Activated CD8-positive, alpha-beta memory T cell treated with anti-CD3 and anti-CD28 coated beads for 24 hours (primary cell): ENCODE results near the gene CLCN6.
"Not testable (repeated sequence)": the region's sequence is repeated elsewhere in the genome, so short reads cannot be mapped to it uniquely, and the experiment has no call there.

Source experiments
- DNase-seq: peaks from one replicate; pipeline ENCODE4 v3.0.0-alpha.2; 2020

CLCN6 gene

DNA sequence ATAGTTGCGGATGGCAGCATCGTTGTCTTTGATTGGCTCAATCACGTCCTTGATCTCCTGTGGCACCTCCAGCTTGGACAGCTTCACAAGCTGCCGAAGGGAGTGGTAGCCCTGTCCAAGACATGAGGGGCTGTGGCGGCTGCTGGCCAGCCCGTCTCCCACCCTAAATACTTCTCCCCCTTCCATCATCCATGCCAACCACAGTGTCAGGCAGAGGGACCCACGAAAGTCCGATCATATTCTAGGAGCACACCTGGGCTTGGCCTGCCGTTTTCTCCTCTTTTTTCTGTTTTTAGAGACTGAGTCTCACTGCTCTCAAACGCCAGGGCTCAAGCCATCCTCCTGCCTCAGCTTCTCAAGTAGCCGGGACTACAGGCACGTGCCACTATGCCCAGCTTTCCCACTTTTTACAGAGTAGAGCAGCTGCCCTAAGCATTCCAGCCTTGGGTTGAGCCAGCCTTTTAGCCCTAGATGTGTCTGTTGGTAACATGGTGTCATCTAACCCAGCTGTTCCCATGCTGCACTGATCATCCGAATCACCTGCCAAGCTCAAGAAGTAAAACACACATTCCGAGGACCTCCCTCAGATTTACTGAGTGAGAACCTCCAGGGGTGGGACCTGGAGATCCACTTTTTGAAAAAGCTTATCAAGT lies 10.6 kb upstream of the CLCN6 start:
- DNase-seq, result no peak

DNA sequence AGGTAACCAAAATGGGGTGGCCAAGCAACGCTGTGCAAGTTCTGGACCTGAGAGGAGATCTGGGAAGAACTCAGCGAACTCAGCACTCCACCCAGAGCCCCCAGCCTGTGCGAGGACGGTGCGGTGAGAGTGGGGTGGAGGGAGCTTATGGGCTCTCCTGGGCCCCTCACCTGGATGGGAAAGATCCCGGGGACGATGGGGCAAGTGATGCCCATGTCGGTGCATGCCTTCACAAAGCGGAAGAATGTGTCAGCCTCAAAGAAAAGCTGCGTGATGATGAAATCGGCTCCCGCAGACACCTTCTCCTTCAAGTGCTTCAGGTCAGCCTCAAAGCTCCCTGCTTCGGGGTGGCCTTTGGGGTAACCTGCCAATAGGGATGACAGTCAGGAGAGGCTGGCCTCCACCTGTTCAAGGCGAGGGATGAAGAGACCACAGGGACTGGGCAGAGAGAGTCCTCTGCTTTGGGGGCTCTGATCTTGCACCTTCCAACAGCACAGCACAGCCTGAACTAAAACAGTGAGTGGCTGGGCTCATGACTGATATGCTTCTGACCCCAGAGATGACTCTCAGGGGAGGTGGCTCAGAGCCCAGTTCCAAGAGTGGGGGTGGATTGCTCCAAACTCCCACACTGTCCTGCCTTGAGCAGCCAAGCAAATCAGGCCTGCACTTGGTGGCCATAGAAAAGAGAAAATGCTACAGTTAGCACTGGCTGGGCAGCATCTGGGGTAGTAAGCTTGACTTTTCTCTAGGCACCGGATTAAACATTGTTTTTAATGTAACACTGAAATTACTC lies 9.8 kb upstream of the CLCN6 start:
- no peak for DNase-seq

DNA sequence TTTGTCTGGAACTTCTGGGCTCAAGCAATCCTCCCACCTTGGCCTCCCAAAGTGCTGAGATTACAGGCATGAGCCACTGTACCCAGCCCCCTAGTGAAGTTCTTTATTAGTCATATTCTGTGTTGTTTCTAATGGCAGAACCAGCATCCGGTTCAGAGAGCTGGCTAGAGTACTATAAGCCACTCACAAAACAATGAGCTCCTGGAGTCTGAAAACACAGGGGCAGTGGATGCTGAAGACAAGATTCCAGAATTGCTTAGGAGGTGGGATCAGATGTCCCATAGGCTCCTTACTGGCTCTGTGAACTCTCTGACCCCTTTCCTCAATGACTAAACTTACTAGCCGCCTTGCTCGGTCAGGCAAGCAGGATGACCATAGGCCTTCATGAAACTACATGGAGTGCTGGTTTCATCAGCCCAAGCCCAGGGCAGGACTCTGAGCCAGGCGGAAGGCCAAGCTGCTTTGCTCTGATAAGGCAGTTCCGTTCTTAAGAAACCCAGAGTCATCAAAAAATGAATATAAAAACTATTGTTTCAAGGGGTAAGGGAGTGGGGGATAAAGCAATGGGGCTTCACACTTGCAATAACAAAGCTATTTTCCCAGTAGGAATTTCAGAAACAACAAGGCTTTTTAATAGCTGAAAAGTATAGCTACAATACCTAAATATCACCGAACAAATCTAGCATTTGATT lies 8.3 kb upstream of the CLCN6 start:
- DNase-seq, result no peak

DNA sequence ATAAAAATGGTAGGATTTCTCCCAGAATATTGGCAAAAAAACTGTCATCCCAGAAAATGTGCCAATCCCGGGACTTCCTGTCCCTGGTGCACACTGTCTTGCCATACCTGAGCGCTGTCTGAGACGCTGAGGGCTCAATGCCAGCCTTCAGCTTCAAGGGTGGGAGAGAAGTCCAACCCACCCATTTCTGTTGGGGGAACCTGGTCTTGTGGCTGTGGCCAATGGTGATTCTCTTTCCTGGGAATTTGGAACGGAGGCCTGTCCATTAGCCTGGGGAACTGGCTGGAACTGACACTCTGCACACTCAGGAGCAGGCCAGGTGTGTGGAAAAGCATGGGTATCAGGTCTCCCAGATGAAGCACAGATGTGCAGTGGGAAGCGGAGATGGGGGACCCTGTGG lies 6.9 kb upstream of the CLCN6 start:
- DNase-seq, result no peak

DNA sequence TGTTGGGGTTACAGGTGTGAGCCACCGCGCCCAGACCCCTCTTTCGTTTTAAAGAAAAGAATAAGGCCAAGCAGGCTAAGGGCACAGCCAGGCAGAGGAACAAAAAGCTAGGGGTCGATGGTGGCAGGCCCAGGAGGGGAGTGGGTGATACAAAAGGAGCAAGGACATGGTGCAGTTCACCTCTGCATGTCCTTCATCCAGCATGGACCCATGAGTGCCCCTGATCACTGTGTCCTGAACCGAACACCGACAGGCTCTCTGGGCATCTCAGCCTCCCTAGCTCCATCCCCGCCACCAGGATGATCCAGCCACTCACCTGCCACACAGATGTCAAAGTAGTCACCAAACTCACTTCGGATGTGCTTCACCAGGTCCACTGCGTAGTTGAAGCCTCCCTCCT lies 6.1 kb upstream of the CLCN6 start:
- DNase-seq, result no peak

DNA sequence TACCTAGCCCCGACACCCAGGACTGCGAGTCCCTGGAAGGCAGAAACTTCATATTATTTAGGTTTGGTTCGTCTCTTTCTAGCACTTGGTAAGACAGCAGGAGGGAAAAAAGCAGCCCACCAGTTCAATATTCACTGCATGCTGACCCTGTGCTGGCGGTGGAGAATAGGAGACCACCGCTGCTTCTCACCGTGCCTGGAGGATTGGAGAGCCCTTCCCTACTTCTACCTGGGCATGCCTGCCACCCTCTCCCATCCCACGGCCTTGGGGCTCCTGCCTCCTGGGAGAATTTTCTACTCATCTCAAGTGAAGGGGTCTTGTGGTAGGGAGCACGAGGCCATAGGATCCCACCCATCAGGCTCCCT lies 5.6 kb upstream of the CLCN6 start:
- DNase-seq, result no peak

DNA sequence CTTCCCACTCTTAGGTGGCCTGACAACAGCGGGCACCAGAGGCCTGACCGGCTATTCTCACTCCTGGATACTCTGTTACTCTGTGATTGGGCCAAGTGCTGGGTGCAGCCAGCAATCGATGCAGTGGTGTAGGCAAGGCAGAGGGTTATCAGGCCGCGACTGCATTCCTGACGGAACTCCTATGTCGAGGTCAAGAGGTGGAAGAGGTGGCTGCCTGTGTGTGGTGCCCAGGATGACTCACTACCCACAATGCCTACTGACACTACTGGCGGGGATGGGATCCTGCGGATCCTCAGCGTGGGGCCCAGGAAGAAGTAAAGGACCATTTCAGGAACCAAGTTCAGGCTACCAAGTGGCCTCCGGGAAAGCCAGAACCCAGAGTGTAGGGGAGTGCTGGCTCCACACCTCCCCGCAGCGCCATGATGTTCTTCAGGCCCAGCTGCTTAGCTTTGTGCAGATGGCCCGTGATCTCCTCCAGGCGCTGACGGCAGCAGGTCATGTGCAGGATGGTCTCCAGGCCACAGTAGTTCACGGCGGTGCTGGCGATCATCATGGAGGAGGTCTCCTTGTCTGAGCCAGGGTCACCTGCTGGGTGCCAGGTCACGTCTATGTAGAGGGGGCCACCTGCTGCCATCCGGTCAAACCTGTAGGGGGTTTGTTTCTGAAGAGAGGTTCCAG lies 5.1 kb upstream of the CLCN6 start:
- DNase-seq, result no peak

DNA sequence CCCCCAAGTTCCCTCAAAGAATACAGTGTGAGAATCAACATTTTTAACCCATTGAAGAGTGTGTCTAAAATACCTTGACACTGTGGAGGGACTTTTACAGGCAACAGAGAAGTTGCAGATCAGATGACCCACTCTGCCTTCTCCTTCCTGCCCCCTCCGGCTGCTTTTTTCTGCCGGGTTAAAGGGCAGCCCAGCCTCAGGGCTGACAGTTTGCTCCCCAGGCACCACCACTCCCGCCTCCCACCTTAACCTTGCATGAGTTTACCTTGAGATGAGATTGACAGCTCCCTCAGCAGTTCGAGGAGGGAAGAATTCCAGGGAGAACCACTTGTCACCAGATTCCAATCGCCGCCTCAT lies 3.4 kb upstream of the CLCN6 start:
- no peak for DNase-seq

DNA sequence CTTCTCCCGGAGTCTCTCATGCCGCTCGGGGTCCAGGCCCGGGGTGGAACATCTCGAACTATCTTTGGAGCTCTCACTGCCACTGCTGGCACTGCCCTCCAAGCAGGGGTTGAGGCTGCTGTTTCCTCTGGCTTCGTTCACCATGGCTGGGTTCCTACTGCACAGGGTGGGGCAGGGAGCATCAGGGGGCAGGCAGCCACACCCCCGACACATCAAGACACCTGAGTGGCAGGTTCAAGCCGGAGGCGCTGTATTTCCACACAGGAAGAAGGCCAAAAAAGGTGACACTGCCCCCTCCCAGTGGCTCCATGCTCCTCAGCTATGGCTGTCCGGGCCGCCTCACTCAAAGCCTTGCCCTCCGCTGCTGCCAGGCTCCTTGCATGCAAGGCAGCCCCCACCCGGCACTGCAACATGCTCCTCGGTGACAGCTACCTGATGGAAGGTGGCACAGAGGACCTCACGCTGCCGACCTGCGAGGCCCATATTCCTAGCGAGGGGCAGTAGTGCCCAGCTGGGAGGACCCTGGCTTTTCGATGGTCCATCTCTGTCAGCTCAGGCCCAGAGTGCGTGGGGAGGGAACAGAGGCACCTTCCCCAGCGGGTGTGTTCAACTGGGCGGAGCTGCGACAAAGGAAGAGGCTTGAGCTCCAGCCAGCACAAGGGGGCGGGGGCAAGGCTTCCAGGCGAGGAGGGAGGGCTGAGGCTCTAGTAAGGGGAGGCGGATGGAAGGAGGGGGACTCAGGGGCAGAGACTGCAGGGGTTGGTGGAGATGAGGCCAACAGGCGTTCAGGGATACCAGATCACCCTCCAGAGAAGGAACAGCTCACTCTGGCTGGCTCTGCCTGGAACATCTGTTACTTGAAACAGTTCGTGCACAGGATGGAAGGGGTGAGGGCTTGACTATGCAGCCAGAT lies 2.8 kb upstream of the CLCN6 start:
- peak; percentile 86 for DNase-seq

DNA sequence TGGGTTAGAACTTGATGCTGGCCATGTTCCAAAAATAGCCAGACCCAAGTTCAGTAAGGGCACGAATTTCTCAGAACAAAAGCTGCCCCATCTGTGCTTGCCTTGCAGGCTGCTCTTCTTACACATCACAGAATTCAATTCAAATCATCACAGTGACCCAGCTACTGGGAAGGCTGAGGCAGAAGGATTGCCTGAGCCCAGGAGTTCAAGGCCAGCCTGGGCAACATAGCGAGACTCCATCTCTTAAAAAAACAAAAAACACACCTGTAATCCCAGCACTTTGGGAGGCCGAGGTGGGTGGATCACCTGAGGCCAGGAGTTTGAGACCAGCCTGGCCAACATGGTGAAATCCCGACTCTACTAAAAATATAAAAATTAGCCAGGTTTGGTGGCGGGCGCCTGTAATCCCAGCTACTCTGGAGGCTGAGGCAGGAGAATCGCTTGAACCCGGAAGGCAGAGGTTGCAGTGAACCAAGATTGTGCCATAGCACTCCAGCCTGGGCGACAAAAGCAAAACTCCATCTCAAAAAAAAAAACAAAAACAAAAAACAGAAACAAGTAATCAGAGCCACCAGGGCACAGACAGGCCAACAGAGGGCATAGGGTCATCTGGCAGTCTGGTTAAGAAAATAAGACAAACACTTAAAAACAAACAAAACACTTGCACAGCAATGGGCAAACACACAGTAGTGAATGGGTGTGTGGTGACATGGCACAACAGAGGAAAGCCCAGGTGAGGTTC lies 1.9 kb upstream of the CLCN6 start:
- not testable (repeated sequence) for DNase-seq

DNA sequence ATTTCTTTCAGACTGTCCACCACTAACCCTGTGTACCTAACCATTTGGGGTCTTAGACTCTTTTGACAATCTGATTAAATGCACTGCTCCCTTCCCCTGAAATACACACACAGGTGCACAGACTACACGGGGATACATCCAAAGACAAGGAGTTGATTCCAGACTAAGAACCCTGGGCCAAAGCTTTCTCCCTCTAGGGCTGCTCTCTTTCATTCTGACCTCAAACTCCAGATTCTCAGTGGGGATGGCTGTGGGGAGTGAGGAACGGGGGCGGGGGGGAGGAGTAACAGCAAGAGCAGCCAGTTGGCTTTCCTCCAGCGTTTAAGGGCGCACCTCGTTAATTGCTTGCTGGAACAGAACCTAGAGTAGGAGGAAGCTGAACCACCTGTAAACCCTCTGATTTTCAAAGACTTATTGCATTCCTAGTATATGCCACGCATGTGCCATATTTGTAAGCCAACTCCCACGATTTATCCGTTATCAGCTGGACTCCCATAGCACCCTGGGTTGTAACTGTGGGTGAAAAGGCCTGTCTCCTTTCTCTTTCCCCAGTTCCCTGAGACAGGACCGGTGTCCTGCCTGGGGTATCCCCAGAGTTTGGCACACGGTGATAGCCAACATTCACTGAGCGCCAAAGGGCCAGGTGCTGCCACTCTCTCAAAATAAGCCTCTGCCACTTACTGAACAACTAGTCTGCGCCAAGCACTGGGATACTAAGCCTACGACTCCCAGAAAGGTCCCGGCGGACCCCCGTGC lies 1.1 kb upstream of the CLCN6 start:
- DNase-seq, result no peak

DNA sequence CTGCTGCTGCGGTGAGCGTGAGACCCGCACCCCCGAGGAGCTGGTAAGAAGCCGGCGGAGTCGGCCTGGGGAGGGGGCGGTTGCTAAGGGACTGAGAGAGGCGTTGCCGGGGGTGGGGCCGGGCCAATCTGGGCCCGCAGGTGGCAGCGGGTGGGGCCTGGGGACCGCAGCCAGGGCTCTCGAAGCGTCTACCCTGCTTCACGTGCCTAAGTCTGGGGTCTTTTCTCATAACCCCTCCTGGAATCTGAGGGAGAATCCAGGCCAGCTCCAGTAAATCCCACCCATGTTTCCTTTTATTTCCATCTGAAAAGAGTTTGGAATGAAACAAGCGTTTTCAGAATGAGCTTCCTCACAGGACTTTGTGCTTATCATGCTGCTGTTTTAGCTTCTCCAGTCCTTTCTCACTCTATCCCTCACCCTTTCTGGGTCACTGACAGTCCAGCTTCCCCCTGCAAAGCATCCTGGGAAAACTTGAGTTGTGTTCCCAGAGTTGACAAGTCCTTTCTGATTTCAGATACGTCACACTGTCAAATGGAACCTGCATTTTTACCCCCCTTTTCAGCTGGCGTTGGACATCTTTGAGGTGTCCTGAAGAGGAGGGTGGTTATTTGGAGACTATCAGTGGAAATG lies 431 bp downstream of the CLCN6 start:
- no peak for DNase-seq

DNA sequence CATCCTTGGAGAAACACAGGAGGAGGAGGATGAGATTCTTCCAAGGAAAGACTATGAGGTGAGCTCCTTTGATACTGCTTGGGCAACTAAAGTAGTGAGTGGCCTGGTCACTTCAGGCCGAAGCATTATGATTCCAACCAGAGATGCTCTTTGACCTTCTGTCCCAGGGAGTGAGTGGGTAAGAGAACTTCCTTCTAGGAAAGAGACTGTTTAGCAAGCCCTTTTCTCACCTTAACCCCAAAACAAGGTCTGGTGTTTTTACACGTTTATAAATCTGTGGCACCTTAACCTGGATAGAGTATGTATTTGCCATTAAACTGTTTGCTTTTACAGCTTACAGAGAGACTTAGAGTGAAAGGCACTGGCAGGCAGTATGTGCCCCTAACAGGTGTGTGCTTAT lies 1.1 kb downstream of the CLCN6 start:
- DNase-seq, result no peak

DNA sequence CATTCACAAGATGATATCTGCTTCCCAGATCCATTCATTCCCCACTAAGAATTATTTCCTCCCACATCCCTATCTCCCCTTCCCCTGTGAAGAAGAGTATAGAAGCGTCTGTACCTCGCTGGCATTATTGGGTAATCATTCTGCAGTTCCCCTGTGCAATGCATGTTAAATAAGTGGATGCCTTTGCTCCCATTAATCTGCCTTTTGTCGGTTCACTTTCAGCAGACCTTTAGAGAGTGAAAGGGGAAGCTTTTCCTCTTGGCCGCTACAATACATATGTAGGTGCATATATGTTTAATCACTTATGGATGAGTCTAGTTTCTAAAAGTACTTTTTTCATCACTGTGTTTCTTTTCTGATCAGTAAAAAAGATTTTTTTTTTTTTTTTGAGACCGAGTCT lies 7.0 kb downstream of the CLCN6 start:
- DNase-seq, result no peak

DNA sequence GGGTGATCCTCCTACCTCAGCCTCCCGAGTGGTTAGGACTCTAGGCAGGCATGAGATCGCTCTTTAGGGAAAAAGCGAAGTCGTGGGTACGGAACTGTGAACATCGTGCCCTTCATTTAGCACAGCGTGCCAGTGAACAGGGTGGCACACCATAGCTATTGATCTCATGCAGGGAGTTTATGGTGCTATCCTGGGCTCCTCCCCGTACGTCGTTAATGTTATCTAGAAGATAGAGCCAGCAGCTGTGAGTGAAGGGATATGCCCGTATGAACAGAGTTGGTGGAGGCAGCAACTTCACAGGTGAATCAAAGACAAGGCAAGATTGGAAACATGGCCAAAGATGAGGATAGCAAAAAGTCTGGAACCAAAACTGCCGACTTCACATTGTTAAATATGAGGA lies 11.2 kb downstream of the CLCN6 start:
- DNase-seq, result no peak

DNA sequence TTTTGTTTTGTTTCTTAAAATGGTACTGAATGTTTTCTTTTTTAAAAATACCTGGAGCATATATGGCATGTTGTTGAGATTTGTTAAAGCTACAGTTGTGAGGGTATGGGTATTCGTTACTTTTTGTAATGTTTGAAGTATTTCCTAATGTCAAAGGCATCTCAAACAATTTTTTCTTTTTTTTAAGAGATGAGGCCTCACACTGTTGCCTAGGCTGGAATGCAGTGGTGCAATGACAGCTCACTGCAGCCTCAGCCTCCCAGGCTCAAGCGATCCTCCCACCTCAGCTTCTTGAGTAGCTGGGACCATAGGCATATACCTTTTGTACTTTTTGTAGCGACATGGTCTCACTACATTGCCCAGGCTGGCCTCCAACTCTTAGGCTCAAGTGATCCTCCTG lies 16.1 kb downstream of the CLCN6 start:
- DNase-seq, result no peak

DNA sequence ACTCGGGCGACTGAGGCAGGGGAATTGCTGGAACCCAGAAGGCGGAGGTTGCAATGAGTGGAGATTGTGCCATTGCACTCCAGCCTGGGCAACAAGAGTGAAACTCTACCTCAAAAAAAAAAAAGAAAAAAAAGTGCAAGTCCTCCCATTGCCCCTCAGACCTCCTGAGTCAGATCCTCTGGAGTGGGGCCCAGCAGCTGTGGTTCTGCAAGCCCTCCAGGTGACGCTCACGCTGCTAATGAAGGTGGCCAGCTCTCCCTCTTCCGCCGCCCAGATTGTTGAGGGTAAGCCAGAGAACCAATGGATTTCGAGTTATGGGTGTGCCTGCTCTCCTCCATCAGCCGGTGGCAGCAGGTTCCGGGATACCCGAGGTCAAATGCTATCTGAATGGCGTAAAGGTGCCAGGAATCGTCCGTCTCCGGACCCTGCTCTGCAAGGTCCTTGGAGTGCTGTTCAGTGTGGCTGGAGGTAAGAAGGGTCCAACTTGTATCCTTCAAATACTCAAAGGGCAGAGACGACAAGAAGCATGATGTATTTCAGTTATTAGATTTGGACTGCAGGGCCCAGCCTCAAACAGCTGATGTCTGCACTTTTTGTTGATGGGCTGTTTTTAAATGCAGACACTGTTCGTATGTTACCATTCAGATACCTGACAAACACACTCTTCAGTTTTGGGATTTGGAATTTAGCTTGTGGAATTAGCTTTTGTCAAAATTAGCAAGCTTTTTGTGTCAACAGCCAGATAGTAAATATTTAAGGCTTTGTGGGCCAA lies 17.6 kb downstream of the CLCN6 start:
- DNase-seq, result no peak

DNA sequence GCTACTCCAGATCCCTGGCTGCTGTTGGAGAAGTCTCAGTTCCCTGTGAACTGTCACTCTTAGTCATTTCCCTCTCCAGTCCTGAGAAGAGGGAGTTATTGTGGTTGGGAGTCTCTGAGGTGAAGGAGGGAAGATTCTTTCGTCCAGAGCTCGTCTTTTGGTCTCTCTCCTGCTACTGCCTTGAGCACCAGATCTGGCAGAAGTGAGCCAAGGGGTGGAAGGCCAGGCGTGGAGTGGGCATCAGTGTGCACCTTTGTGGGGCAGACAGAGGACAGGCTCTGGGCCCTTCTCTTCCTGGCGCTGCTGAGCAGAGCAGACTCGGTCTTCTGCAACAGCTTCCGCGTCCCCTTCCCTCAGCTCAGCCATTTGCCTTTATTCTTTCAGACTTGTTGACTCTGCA lies 19.1 kb downstream of the CLCN6 start:
- DNase-seq, result no peak

DNA sequence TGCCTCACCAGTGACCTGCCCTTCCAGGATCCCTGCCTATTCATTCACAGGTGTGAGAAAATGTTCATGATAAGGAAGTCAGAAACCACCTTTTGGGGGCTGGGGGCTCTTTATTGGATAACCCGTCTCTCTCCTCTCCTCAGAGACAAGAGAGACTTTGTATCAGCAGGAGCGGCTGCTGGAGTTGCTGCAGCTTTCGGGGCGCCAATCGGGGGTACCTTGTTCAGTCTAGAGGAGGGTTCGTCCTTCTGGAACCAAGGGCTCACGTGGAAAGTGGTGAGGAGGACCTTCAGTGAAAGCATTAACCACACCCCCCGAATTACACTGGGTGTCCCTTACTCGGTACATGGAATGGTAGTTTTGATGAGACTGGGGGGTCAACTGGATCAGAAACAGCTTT lies 21.0 kb downstream of the CLCN6 start:
- no peak for DNase-seq

DNA sequence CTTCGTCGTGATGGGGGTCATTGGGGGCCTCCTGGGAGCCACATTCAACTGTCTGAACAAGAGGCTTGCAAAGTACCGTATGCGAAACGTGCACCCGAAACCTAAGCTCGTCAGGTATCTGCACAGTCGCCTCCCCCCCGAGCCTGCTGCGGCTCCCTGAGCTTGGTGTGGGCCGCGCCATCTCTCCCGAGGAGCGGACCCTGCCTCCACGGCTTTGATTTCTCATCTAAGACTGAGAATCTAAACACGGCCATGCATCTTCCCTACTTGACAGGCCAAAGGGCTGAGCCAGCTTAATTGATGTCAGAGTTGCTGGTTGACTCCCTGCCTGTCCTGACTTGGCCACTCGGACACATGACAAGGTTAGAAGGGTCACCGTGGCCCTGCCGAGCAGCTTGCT lies 22.5 kb downstream of the CLCN6 start:
- DNase-seq, result no peak
